Ovary (tissue), 3 donors: Measurements from ENCODE around the gene FOLR3.

Source experiments
- CTCF ChIP-seq, 3 donors: fragments of 450-650 bp in 2 of 3; fragments of 200-600 bp in 1 of 3; IDR thresholded peaks; one replicate each; pipeline versions ENCODE4 v1.5.1 to v1.8.0; 2016 to 2022; ENCODE audit warnings: antibody characterized with exemption in 3 of 3, mild to moderate bottlenecking in 1 of 3
- POLR2A ChIP-seq: fragments of 450-650 bp; IDR thresholded peaks from one replicate; pipeline ENCODE4 v1.6.1; 2017; ENCODE audit warnings: antibody characterized with exemption, mild to moderate bottlenecking, moderate library complexity
- donor health status: DM: no; HTN: no; CAD: no.

GRCh38 chr11:72102162-72102561, 33.4 kb upstream of the FOLR3 start:
- no peak for TF ChIP-seq POLR2A
- TF ChIP-seq CTCF (IDR thresholded peaks at IDR 0.05) = no peak
